Measurements from ENCODE around the gene PTPN22.

Gene PTPN22

DNA sequence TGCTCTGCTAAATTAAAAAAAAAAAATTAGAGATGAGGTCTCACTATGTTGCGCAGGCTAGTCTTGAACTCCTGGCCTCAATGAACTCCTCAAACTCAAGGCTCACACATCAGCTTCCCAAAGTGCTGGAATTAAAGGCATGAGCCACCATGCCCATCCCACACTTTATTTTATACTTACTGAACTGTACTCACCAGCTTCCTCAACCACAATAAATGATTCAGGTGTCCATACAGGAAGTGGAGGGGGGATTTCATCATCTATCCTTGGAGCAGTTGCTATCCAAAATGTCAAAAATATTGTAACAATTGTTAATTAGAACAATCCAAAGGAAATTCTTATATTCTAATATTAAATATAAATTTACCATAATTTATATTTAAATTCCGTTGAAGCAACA lies 36.8 kb downstream of the PTPN22 start:
- Histone ChIP-seq H3K18ac (ENCODE audit: low read length) (no peak overlapping the region), H2BK120ac (ENCODE audit: low read depth, low read length) (no peak overlapping the region), H2BK5ac (ENCODE audit: low read length) (no peak overlapping the region), H3K4ac (ENCODE audit: low read length) (no peak overlapping the region), H3K36me3 (replicated peaks in 1 of 2; ENCODE audit: control insufficient read depth in 2 of 2, insufficient read depth in 2 of 2, low read length in 2 of 2) (no peaks in the 10 kb centered on the region), H3K79me1 (ENCODE audit: low read depth, low read length) (no peaks in the 10 kb centered on the region), H4K91ac (ENCODE audit: low read depth, low read length, poor library complexity) (no peak overlapping the region), H3K9ac (ENCODE audit: low read depth, low read length, poor library complexity) (no peak overlapping the region), H3K4me1 (ENCODE audit: control insufficient read depth in 2 of 2, insufficient read depth in 1 of 2, low read depth in 1 of 2, low read length in 2 of 2) (no peaks in the 10 kb centered on the region), H2AFZ (ENCODE audit: low read length) (no peak overlapping the region), H4K8ac (ENCODE audit: low read depth, low read length) (no peak overlapping the region), H2AK5ac (ENCODE audit: low read depth, low read length) (no peak overlapping the region), H3K4me2 (ENCODE audit: insufficient read depth, low read length, poor library complexity, severe bottlenecking) (no peak overlapping the region), H2BK15ac (ENCODE audit: low read length) (no peak overlapping the region), H2BK12ac (ENCODE audit: low read length) (no peak overlapping the region), H3K9me3 (replicated peaks in 1 of 2; ENCODE audit: control insufficient read depth in 2 of 2, insufficient read depth in 1 of 2, low read depth in 1 of 2, low read length in 2 of 2) (no peaks in the 10 kb centered on the region), H3K27ac (replicated peaks; ENCODE audit: low read length) (no peak overlapping the region), H3K4me3 (ENCODE audit: low read length in 2 of 2) (no peak overlapping the region), H3K14ac (ENCODE audit: low read length) (no peak overlapping the region), H3K27me3 (ENCODE audit: control insufficient read depth in 3 of 3, insufficient read depth in 3 of 3, low read depth in 1 of 3, low read length in 3 of 3) (peaks cover 0 to 10% (median 0%) of the 10 kb centered on the region in 3 experiments), H3K23ac (ENCODE audit: low read depth, low read length, poor library complexity) (no peak overlapping the region)
- no CpG with 5 or more reads among the region's 2 CpGs for WGBS, 2 donors (ENCODE audit: extremely low coverage in 2 of 2, insufficient read length in 2 of 2, insufficient replicate concordance in 1 of 2)
- DNase-seq (ENCODE audit: low spot score) = no peak

DNA sequence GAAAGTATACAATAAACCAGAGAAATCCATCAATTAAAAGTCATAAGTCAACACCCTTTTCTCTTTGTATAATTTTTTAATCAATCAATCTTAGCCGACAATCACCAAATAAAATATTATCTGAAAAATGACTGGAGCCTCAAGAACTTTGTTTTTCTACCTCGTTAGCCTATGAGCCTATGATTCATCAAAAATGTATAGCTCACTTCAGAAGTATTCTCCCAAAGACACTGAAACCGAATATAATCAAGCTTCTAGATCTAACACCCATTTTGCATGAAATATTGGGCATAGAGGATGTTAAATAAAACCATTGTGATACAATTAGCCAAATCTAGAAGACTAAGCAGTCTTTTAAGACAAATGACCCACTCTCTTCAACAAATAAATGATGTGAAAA lies 41.5 kb downstream of the PTPN22 start:
- WGBS, 2 donors (ENCODE audit: extremely low coverage in 2 of 2, insufficient read length in 2 of 2, insufficient replicate concordance in 1 of 2) = no CpG with 5 or more reads among the region's 3 CpGs
- Histone ChIP-seq H3K9ac (ENCODE audit: low read depth, low read length, poor library complexity) (no peak overlapping the region), H3K4me2 (ENCODE audit: insufficient read depth, low read length, poor library complexity, severe bottlenecking) (no peak overlapping the region), H3K4me3 (ENCODE audit: low read length in 2 of 2) (no peak overlapping the region), H3K79me1 (ENCODE audit: low read depth, low read length) (no peaks in the 10 kb centered on the region), H3K9me3 (replicated peaks in 1 of 2; ENCODE audit: control insufficient read depth in 2 of 2, insufficient read depth in 1 of 2, low read depth in 1 of 2, low read length in 2 of 2) (no peaks in the 10 kb centered on the region), H3K4me1 (ENCODE audit: control insufficient read depth in 2 of 2, insufficient read depth in 1 of 2, low read depth in 1 of 2, low read length in 2 of 2) (no peaks in the 10 kb centered on the region), H2BK120ac (ENCODE audit: low read depth, low read length) (no peak overlapping the region), H3K14ac (ENCODE audit: low read length) (no peak overlapping the region), H3K18ac (ENCODE audit: low read length) (no peak overlapping the region), H2AFZ (ENCODE audit: low read length) (no peak overlapping the region), H3K36me3 (replicated peaks in 1 of 2; ENCODE audit: control insufficient read depth in 2 of 2, insufficient read depth in 2 of 2, low read length in 2 of 2) (no peaks in the 10 kb centered on the region), H4K8ac (ENCODE audit: low read depth, low read length) (no peak overlapping the region), H2BK5ac (ENCODE audit: low read length) (no peak overlapping the region), H2BK15ac (ENCODE audit: low read length) (no peak overlapping the region), H3K23ac (ENCODE audit: low read depth, low read length, poor library complexity) (no peak overlapping the region), H3K27me3 (ENCODE audit: control insufficient read depth in 3 of 3, insufficient read depth in 3 of 3, low read depth in 1 of 3, low read length in 3 of 3) (peaks cover 0 to 3% (median 0%) of the 10 kb centered on the region in 3 experiments), H2AK5ac (ENCODE audit: low read depth, low read length) (no peak overlapping the region), H4K91ac (ENCODE audit: low read depth, low read length, poor library complexity) (no peak overlapping the region), H2BK12ac (ENCODE audit: low read length) (no peak overlapping the region), H3K27ac (replicated peaks; ENCODE audit: low read length) (no peak overlapping the region), H3K4ac (ENCODE audit: low read length) (no peak overlapping the region)
- no peak for DNase-seq (ENCODE audit: low spot score)

GRCh38 chr1:113821916-113822315 lies 49.6 kb downstream of the PTPN22 start:
- H3K79me1 ChIP-seq (ENCODE audit: low read depth, low read length) = no peaks in the 10 kb centered on the region
- no peaks in the 10 kb centered on the region for H3K36me3 ChIP-seq (replicated peaks in 1 of 2; ENCODE audit: control insufficient read depth in 2 of 2, insufficient read depth in 2 of 2, low read length in 2 of 2)
- H3K4me1 ChIP-seq (ENCODE audit: control insufficient read depth in 2 of 2, insufficient read depth in 1 of 2, low read depth in 1 of 2, low read length in 2 of 2) = no peaks in the 10 kb centered on the region
- H3K9me3 ChIP-seq (replicated peaks in 1 of 2; ENCODE audit: control insufficient read depth in 2 of 2, insufficient read depth in 1 of 2, low read depth in 1 of 2, low read length in 2 of 2) = no peaks in the 10 kb centered on the region
- no peak overlapping the region for H3K9ac ChIP-seq (ENCODE audit: low read depth, low read length, poor library complexity)
- no peak overlapping the region for H3K4me3 ChIP-seq (ENCODE audit: low read length in 2 of 2)
- H3K18ac ChIP-seq (ENCODE audit: low read length) = no peak overlapping the region
- WGBS, 2 donors (ENCODE audit: extremely low coverage in 2 of 2, insufficient read length in 2 of 2, insufficient replicate concordance in 1 of 2) = no CpG with 5 or more reads among the region's 1 CpG
- H2AFZ ChIP-seq (ENCODE audit: low read length) = no peak overlapping the region
- H3K23ac ChIP-seq (ENCODE audit: low read depth, low read length, poor library complexity) = no peak overlapping the region
- no peak overlapping the region for H3K27ac ChIP-seq (replicated peaks; ENCODE audit: low read length)
- H2BK15ac ChIP-seq (ENCODE audit: low read length) = no peak overlapping the region
- H2BK5ac ChIP-seq (ENCODE audit: low read length) = no peak overlapping the region
- DNase-seq (ENCODE audit: low spot score) = no peak
- no peak overlapping the region for H4K91ac ChIP-seq (ENCODE audit: low read depth, low read length, poor library complexity)
- H2AK5ac ChIP-seq (ENCODE audit: low read depth, low read length) = no peak overlapping the region
- H3K4me2 ChIP-seq (ENCODE audit: insufficient read depth, low read length, poor library complexity, severe bottlenecking) = no peak overlapping the region
- no peak overlapping the region for H2BK120ac ChIP-seq (ENCODE audit: low read depth, low read length)
- H3K27me3 ChIP-seq (ENCODE audit: control insufficient read depth in 3 of 3, insufficient read depth in 3 of 3, low read depth in 1 of 3, low read length in 3 of 3) = no peaks in the 10 kb centered on the region
- H4K8ac ChIP-seq (ENCODE audit: low read depth, low read length) = no peak overlapping the region
- no peak overlapping the region for H3K14ac ChIP-seq (ENCODE audit: low read length)
- H3K4ac ChIP-seq (ENCODE audit: low read length) = no peak overlapping the region
- H2BK12ac ChIP-seq (ENCODE audit: low read length) = no peak overlapping the region

GRCh38 chr1:113818578-113818977 lies 52.9 kb downstream of the PTPN22 start:
- Histone ChIP-seq H3K79me1 (ENCODE audit: low read depth, low read length) (no peaks in the 10 kb centered on the region), H2BK120ac (ENCODE audit: low read depth, low read length) (no peak overlapping the region), H4K91ac (ENCODE audit: low read depth, low read length, poor library complexity) (no peak overlapping the region), H3K9ac (ENCODE audit: low read depth, low read length, poor library complexity) (no peak overlapping the region), H3K4me2 (ENCODE audit: insufficient read depth, low read length, poor library complexity, severe bottlenecking) (no peak overlapping the region), H4K8ac (ENCODE audit: low read depth, low read length) (no peak overlapping the region), H3K4me3 (ENCODE audit: low read length in 2 of 2) (no peak overlapping the region), H3K9me3 (replicated peaks in 1 of 2; ENCODE audit: control insufficient read depth in 2 of 2, insufficient read depth in 1 of 2, low read depth in 1 of 2, low read length in 2 of 2) (no peaks in the 10 kb centered on the region), H2AFZ (ENCODE audit: low read length) (no peak overlapping the region), H2BK15ac (ENCODE audit: low read length) (no peak overlapping the region), H3K27me3 (ENCODE audit: control insufficient read depth in 3 of 3, insufficient read depth in 3 of 3, low read depth in 1 of 3, low read length in 3 of 3) (no peaks in the 10 kb centered on the region), H3K18ac (ENCODE audit: low read length) (no peak overlapping the region), H2BK12ac (ENCODE audit: low read length) (no peak overlapping the region), H3K27ac (replicated peaks; ENCODE audit: low read length) (no peak overlapping the region), H3K36me3 (replicated peaks in 1 of 2; ENCODE audit: control insufficient read depth in 2 of 2, insufficient read depth in 2 of 2, low read length in 2 of 2) (no peaks in the 10 kb centered on the region), H3K14ac (ENCODE audit: low read length) (no peak overlapping the region), H3K23ac (ENCODE audit: low read depth, low read length, poor library complexity) (no peak overlapping the region), H3K4ac (ENCODE audit: low read length) (no peak overlapping the region), H2BK5ac (ENCODE audit: low read length) (no peak overlapping the region), H3K4me1 (ENCODE audit: control insufficient read depth in 2 of 2, insufficient read depth in 1 of 2, low read depth in 1 of 2, low read length in 2 of 2) (no peaks in the 10 kb centered on the region), H2AK5ac (ENCODE audit: low read depth, low read length) (no peak overlapping the region)
- no CpG with 5 or more reads among the region's 2 CpGs for WGBS, 2 donors (ENCODE audit: extremely low coverage in 2 of 2, insufficient read length in 2 of 2, insufficient replicate concordance in 1 of 2)
- no peak for DNase-seq (ENCODE audit: low spot score)

All from neuronal stem cell (in vitro differentiated cells).